Measurements from ENCODE around the gene TTC23.

Gene TTC23

DNA sequence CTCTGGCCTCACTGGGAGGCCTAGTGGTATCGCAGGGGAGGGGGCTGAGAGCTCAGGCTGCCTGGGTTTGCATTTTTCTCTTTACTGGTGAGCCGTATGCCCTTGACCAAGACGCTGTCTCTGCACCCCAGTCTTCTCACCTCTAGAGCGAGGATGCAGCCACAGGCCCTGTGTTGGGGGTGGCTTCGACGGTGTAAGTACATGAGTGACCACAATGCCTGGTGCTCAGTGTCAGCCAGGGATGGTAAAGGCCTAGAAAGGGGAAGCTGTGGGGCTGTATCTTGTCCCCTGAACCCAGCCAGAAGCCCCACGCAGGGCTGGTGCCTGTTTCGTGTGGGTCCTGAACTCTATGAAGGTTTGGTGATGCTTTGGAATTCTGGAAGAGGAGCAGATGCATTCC lies 124.7 kb downstream of the TTC23 start:
- H3K4me3 Mint-ChIP-seq = no peak overlapping the region
- H3K27me3 Mint-ChIP-seq = peaks cover 0 to 14% of the 10 kb centered on the region in 2 donors
- H3K4me1 Mint-ChIP-seq = peaks cover under 1 to 13% of the 10 kb centered on the region in 2 donors
- H3K9me3 Mint-ChIP-seq = no peaks in the 10 kb centered on the region
- no peak for ATAC-seq (replicated peaks)
- no peaks in the 10 kb centered on the region for H3K36me3 Mint-ChIP-seq
- no peak for DNase-seq
- H3K27ac Mint-ChIP-seq = no peak overlapping the region

DNA sequence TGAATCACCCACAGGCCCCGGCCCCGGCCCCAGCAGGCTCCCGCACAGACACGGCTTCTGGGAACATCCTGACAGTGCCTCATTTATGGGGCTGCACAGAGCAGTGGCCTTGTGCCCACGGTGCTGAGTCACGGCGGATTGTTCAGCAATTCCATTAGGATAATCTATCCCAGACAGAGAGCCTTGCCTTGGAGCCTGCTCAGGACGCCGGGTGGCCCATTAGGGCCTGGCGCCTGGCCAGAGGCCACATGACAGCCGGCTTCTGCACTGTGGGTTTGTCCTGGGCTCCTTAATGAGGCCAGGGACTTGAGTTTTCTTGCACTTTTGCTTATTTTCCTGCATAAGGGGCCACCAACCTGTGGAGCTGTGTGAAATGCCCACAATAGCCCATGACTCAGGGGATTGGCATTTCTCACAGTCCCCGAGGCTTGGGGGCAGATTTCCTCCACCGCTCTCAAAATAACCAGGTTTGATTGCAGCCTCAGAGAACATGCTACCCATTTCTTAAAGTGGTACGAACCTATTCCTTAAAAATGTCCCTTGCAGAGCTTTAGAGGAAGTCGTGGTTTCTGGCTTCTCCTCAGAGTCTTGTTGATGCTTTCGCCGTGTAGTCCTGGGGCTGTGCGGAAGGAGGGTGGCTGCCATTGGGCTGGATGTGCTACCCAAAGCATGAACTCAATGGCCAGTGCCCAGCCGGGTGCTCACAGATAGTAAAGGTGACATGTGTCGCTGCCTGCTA lies 125.5 kb downstream of the TTC23 start:
- DNase-seq = no peak
- no peaks in the 10 kb centered on the region for H3K9me3 Mint-ChIP-seq
- H3K27ac Mint-ChIP-seq = no peak overlapping the region
- ATAC-seq (replicated peaks) = peak; percentile 29 to 41
- peaks cover 0 to 13% of the 10 kb centered on the region in 2 donors for H3K4me1 Mint-ChIP-seq
- no peaks in the 10 kb centered on the region for H3K36me3 Mint-ChIP-seq
- peaks cover 0 to 14% of the 10 kb centered on the region in 2 donors for H3K27me3 Mint-ChIP-seq
- no peak overlapping the region for H3K4me3 Mint-ChIP-seq

DNA sequence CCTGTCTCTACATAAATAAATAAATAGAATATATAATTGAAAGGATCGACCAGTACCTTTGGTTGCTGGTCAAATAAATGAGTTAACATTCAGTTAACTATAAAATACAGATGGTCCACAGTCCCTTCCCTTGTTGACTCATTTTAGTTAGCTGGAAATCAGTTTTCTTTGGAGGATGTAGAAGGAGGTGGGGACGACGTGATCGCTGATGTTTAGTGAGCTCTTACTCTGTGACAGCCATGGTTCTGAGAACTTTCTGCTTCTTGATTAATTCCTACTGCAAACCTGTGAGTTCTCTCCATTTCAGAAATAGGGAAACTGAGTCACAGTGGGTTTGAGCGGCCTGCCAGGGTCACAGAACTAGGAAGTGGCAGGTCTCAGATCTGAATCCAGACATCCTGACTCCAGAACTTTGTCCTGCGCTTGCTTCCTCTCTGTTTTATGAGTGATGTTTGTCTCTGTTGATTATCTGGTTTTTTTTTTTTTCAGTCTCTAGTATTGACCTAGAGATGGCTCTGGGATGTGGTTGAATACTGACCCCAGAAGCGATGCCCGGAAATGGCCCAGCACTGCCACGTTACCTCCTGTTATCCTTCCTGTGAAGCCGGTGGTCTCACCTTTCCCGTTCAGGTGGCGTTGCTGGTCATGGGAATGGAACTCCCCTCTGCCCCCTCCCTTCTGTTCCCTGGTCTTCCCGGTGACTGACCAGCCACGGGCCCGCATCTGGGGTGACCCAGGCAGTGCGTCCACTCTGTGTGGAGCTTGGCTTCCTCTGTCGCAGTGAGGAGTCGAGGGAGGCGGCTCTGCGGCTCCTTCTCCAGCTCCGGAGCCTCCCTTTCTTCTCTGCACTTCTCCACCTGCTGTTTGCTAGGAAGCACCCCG lies 126.3 kb downstream of the TTC23 start:
- DNase-seq = no peak
- H3K27ac Mint-ChIP-seq = no peak overlapping the region
- H3K36me3 Mint-ChIP-seq = no peaks in the 10 kb centered on the region
- H3K4me3 Mint-ChIP-seq = no peak overlapping the region
- H3K9me3 Mint-ChIP-seq = no peaks in the 10 kb centered on the region
- ATAC-seq (replicated peaks) = no peak
- H3K27me3 Mint-ChIP-seq = peaks cover 0 to 14% of the 10 kb centered on the region in 2 donors
- peaks cover 0 to 13% of the 10 kb centered on the region in 2 donors for H3K4me1 Mint-ChIP-seq

DNA sequence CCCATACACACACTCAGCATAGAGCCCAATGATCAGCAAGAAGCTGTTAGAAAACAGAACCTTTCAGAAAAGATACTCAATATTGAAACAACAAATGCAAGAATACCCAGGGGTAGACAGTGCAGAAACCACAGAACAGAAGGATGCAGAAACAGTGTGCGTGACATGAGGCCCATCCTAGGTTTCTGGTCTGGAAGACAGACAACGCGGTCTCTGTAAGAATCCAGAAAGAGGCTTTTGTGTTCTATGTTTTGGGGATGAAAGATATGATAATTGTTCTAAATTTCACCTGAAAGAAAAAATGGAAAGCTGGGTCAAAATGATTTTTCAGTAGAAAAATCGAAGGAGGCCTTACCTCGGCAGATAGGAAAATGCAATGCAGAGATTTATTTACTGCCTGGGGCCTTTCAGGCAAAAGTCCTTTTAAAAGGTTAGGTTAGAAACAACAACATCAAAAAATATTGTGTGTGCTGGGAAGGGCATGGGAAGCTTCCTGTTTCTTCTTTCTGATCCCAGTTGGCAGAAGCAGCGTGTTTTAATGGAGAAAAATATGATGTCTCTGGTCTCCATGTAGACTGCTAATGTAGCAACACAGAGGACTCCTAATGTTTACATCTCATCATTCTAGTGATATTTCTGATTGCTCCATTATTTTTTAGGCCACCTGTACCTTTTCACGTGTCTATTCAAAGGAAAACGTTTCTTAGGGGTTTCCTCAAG lies 127.5 kb downstream of the TTC23 start:
- no peak for DNase-seq
- Mint-ChIP-seq H3K4me3 (no peak overlapping the region), H3K27ac (no peak overlapping the region), H3K27me3 (peaks cover 0 to 14% of the 10 kb centered on the region in 2 donors), H3K9me3 (no peaks in the 10 kb centered on the region), H3K4me1 (peaks cover 0 to 13% of the 10 kb centered on the region in 2 donors), H3K36me3 (no peaks in the 10 kb centered on the region)
- ATAC-seq (replicated peaks) = no peak

DNA sequence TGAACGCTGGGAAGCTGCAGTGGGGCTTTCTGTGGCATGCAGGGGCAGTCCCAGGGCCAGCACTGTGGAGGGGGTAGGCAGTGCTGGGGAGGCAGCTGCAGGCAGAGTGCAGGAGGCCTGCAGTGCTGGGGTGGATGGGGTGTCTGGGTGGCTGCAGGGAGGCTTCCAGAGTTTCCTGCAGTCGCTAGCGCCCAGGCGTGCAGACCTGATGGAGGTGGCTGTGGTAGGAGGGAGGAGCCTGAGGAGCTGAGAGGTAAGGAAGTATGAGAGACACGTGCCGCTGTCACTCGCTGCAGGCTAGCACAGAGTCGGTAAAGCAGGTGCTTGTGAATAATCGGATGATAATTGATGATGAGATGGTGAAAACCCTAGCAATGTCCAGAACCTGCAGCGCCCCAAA lies 128.2 kb downstream of the TTC23 start:
- DNase-seq = no peak
- H3K4me1 Mint-ChIP-seq = peaks cover 0 to 13% of the 10 kb centered on the region in 2 donors
- H3K27ac Mint-ChIP-seq = no peak overlapping the region
- no peak overlapping the region for H3K4me3 Mint-ChIP-seq
- H3K9me3 Mint-ChIP-seq = no peaks in the 10 kb centered on the region
- no peaks in the 10 kb centered on the region for H3K36me3 Mint-ChIP-seq
- no peak for ATAC-seq (replicated peaks)
- H3K27me3 Mint-ChIP-seq = peaks cover 0 to 14% of the 10 kb centered on the region in 2 donors

DNA sequence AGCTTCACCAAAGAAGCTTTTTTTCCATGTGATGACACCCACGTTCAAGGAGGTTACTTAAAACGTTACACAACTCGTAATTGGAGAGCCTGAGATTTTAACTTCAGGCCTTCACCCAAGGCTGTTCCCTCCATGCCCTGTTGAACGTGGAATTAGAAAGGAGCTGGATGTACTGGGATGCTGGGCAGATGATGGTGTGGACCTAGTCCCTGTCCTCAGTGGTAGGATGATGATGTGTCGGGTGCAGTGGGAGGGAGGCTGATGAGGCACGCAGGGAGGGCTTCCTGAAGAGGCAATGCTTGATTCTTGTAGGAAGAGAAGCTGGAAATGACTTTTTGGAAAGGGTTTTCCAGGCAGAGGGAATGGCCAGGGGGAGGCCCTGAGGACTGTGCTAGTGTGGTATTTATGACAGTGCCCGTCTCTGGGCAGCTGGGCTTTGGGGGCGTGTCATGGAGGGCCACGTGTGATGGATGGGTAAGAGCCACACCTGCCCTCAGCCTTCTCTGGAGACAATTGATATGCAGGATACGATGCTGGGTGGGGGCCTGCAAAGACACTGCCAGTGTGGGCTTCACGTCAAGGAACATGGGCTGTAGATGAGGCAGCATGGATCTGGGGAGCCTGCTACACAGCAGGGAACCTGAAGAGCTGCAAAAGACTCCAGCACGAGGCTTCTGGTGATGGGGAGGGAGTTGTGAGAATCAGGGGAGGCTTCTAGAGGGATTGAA lies 129.2 kb downstream of the TTC23 start:
- DNase-seq (no peak), ATAC-seq (replicated peaks) (no peak)
- Mint-ChIP-seq H3K4me3 (no peak overlapping the region), H3K9me3 (no peaks in the 10 kb centered on the region), H3K36me3 (no peaks in the 10 kb centered on the region), H3K27ac (no peak overlapping the region), H3K27me3 (peaks cover 0 to 14% of the 10 kb centered on the region in 2 donors), H3K4me1 (peaks cover 0 to 13% of the 10 kb centered on the region in 2 donors)

DNA sequence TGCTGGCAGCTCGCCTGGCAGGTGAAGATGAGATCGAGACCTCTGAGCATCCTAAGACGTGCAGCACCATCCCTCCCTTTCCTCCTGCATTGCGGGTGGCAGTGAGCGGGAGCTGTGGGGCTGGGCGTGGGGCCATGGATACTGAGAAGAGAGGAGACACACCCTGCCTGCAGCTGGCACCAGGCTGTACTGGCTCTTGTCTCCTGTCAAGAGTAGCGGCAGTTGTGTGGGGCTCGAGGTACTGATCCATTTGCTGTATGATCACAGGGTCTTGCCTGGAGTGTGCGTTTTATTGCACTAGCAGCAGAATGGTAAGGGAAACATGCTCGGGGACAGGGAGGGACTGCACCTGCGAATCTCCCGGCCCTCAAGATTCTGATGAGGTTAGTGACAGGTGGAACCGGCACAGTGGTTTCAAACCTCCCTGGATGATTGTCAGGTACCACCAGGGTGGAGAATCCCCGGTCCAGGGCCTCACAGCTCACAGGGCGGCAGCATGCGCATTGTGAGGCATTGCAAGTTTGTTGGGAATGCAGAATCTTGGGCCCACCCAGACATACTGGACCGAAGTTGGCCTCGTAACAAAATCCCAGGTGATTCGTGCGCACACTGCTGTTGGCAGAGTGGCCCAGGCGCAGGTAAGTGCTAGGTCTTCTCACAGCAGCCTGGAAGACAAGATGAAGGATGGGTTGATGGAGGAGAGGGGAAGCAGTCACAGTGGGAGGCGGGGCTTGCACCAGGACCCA lies 130.4 kb downstream of the TTC23 start:
- ATAC-seq (replicated peaks) (no peak), DNase-seq (no peak)
- Mint-ChIP-seq H3K9me3 (no peaks in the 10 kb centered on the region), H3K27ac (no peak overlapping the region), H3K27me3 (peaks cover 0 to 14% of the 10 kb centered on the region in 2 donors), H3K4me1 (peaks cover 0 to 7% of the 10 kb centered on the region in 2 donors), H3K36me3 (no peaks in the 10 kb centered on the region), H3K4me3 (no peak overlapping the region)

DNA sequence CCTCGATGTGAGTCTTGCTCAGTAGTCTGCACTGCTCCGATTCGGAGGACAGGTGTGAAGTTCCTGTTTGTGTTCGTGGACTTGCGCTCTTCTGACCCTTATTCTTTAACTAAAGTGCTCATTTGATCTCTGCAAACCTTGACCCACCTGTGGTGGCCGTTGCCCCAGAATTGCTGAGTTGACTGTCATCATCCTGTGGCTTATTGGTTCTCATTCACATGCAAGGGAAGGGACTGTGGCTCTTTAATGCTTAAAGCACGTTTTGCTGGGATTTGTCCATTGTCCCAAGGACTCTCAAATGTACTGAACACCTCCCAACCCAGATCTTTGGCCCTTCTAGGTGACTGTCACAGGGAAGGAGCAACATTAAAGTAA lies 131.1 kb downstream of the TTC23 start:
- no peaks in the 10 kb centered on the region for H3K9me3 Mint-ChIP-seq
- no peaks in the 10 kb centered on the region for H3K4me1 Mint-ChIP-seq
- H3K27ac Mint-ChIP-seq = no peak overlapping the region
- DNase-seq (no peak), ATAC-seq (replicated peaks) (no peak)
- no peaks in the 10 kb centered on the region for H3K36me3 Mint-ChIP-seq
- peaks cover 0 to 11% of the 10 kb centered on the region in 2 donors for H3K27me3 Mint-ChIP-seq
- H3K4me3 Mint-ChIP-seq = no peak overlapping the region

DNA sequence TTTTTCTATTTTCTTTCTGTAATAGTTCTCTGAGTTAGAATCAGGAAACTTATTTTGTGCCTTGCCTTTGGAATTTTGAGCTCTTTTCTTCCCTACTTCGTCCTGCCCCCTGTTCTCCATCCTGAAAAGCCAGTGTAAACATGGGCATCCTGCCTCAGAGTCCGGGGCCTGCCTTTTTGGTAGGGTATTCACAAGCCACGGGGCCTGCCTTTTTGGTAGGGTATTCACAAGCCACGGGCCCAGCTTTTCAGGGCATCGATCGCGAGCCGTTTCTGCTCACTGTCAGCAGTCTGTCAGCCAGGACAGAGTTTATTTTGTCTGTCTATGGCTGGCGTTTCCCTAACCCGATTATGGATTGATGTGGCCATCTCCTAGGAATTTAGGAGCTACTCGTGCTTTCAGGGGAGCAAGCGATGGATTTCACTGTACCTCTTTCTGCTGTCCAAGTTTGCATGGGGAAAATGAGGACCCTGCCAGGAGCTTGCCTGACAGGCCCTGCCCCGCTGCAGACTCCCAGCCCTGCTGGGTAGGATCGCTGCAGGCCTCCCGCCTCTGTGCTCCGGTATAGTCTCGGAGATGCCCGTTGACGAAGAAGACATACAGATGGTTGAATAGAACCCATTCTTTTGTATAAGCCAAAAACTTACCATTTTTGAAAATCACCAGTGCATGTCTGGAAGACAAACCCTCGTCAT lies 131.7 kb downstream of the TTC23 start:
- H3K27ac Mint-ChIP-seq = no peak overlapping the region
- no peaks in the 10 kb centered on the region for H3K4me1 Mint-ChIP-seq
- H3K4me3 Mint-ChIP-seq = no peak overlapping the region
- H3K27me3 Mint-ChIP-seq = peaks cover 0 to 7% of the 10 kb centered on the region in 2 donors
- DNase-seq (no peak), ATAC-seq (replicated peaks) (no peak)
- no peaks in the 10 kb centered on the region for H3K36me3 Mint-ChIP-seq
- no peaks in the 10 kb centered on the region for H3K9me3 Mint-ChIP-seq

DNA sequence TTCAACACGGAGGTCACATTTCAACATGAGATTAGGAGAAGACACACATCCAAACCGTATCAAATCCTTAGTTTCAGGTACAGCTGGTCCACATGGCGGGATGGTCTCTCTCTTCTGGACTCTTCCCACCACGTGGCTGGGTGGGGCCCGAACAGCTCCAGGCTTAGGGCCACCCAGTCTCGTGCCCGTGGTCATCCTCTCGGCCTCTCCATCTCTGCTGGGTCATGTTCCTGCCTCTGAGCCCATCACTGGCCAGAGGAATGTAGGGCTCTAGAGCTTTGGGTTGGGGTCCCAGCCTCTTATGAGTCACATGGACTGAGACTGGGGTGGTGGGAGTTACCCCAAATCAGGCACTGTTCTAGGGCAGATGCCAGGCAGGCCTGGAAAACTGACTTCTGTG lies 132.3 kb downstream of the TTC23 start:
- no peaks in the 10 kb centered on the region for H3K4me1 Mint-ChIP-seq
- no peak overlapping the region for H3K4me3 Mint-ChIP-seq
- ATAC-seq (replicated peaks) = no peak
- peaks cover 0 to 7% of the 10 kb centered on the region in 2 donors for H3K27me3 Mint-ChIP-seq
- H3K36me3 Mint-ChIP-seq = no peaks in the 10 kb centered on the region
- no peaks in the 10 kb centered on the region for H3K9me3 Mint-ChIP-seq
- DNase-seq = no peak
- no peak overlapping the region for H3K27ac Mint-ChIP-seq

DNA sequence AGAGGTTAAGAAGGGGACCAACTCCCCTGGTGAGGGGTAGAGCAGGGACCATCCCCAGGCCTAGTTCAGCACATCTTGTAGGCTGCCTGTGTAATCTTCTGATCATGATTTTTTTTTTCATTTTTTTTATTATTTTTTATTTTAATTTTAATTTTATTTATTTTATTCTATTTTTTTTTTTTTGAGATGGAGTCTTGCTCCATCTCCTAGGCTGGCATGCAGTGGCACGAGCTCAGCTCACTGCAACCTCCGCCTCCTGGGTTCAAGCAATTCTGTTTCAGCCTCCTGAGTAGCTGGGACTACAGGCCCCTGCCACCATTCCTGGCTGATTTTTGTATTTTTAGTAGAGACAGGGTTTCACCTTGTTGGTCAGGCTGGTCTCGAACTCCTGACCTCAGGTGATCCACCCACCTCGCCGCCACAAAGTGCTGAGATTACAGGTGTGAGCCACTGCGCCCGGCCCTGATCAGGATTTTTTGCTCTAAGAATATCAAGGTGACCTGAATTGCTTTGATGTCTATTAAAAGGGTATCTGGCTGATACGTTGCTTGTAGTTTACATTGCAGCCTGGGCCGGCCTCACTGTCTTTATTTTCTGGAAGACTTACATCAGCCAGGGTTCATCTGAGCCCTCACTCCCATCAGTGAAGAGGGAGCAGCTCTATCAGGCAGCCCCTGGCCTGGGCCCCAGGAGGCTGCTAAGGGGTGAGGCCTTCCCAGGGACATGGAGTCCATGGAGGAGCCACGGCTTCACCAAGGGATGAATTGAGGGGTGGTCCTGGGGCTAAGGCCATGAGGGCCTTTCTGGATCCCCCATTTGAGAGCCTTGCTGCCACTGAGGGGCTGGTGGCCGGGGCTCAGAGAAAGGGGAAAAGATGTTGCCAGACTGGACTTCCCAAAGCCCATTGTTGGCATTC lies 133.8 kb downstream of the TTC23 start:
- Mint-ChIP-seq H3K27me3 (no peaks in the 10 kb centered on the region), H3K4me1 (no peaks in the 10 kb centered on the region), H3K36me3 (no peaks in the 10 kb centered on the region), H3K9me3 (no peaks in the 10 kb centered on the region), H3K27ac (no peak overlapping the region), H3K4me3 (no peak overlapping the region)
- ATAC-seq (replicated peaks) (no peak), DNase-seq (no peak)

DNA sequence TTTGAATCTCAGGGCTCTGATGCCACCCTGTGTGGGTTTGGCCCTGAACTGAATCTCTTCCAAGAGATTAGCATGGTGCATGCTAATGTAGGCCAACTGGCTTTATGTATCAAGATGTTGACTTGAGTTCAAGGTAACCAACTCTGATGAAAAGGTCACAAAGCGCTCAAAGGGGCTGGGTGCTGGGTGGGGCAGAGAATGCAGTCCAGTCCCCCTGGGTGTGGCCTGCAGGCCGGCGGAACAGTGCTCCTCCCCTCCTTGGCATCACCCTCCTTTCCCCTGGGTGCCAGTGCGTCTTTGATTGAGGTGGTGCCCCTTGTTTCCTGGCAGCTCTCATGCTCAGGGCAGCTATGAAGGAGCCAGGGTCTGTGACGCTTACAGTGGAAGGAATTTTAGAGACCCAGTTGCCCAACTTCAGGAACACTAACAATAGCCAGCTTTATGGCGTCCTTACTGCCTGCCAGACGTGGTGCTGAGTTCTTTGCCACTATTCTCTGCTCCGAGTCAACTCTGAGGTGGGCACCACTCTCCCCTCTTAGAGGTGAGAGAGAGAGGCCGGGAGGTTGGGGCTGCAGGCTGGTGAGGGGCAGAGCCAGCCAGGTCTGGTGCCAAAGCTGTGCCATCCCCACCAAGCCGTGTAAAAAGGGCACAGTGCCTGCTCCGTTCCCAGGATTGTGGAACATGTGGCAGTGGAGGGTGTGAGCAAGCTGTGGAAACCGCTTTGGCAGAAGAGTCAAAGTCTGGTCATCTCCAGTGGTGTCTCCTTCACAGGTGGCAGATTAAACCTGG lies 134.7 kb downstream of the TTC23 start:
- DNase-seq = no peak
- H3K27me3 Mint-ChIP-seq = no peaks in the 10 kb centered on the region

More for the DNA sequence above, 134.7 kb downstream of the TTC23 start:
- no peaks in the 10 kb centered on the region for H3K4me1 Mint-ChIP-seq
- H3K9me3 Mint-ChIP-seq = no peaks in the 10 kb centered on the region
- ATAC-seq (replicated peaks) = no peak
- no peaks in the 10 kb centered on the region for H3K36me3 Mint-ChIP-seq
- H3K4me3 Mint-ChIP-seq = no peak overlapping the region
- H3K27ac Mint-ChIP-seq = no peak overlapping the region

Data from stimulated activated naive B cell treated with anti-CD40 and anti-IgM and Interleukin-4, amounts not matched to agents 10 μg/mL and 1 μg/mL and 100 μg/mL, for 72 hours (primary cell).